Measurements from ENCODE around the gene HIBADH.

Gene HIBADH

GRCh38 chr7:27551803-27552400 is 110.8 kb downstream of the HIBADH start:
- DNase-seq: peak in 1 of 58 donors; percentile 2

- DNase-seq: no peak
Measured at GRCh38 chr7:27549606-27550005, 113.1 kb downstream of the HIBADH start.

- DNase-seq: no peak
Measured at GRCh38 chr7:27548304-27548703, 114.4 kb downstream of the HIBADH start.

GRCh38 chr7:27547401-27547800 is 115.3 kb downstream of the HIBADH start:
- DNase-seq: no peak

- no peak for DNase-seq
Measured at GRCh38 chr7:27546610-27547009, 116.1 kb downstream of the HIBADH start.

- no peak for DNase-seq
Measured at GRCh38 chr7:27535795-27536194, 126.9 kb downstream of the HIBADH start.

- DNase-seq: no peak
Measured at GRCh38 chr7:27533652-27534081, 129.0 kb downstream of the HIBADH start.

GRCh38 chr7:27532314-27532713 is 130.4 kb downstream of the HIBADH start:
- no peak for DNase-seq

- no peak for DNase-seq
Measured at GRCh38 chr7:27527348-27527714, 135.4 kb downstream of the HIBADH start.

- DNase-seq: no peak
Measured at GRCh38 chr7:27526611-27527347, 135.9 kb downstream of the HIBADH start.

- DNase-seq: no peak
Measured at GRCh38 chr7:27526131-27526530, 136.6 kb downstream of the HIBADH start.

- no peak for DNase-seq
Measured at GRCh38 chr7:27523321-27523720, 139.4 kb downstream of the HIBADH start.

GRCh38 chr7:27522566-27522965 is 140.1 kb downstream of the HIBADH start:
- DNase-seq: no peak

GRCh38 chr7:27520815-27521790 is 141.6 kb downstream of the HIBADH start:
- peak in 3 of 58 donors; percentile 2 to 40 (median 10) for DNase-seq

- no peak for DNase-seq
Measured at GRCh38 chr7:27519793-27520469, 142.8 kb downstream of the HIBADH start.

- no peak for DNase-seq
Measured at GRCh38 chr7:27518561-27519350, 143.9 kb downstream of the HIBADH start.

GRCh38 chr7:27516421-27516820 is 146.3 kb downstream of the HIBADH start:
- DNase-seq: no peak

- no peak for DNase-seq
Measured at GRCh38 chr7:27515933-27516332, 146.8 kb downstream of the HIBADH start.

- DNase-seq: no peak
Measured at GRCh38 chr7:27514861-27515260, 147.8 kb downstream of the HIBADH start.

GRCh38 chr7:27513885-27514284 is 148.8 kb downstream of the HIBADH start:
- DNase-seq: no peak
